K562 (cell line): Measurements from ENCODE around the gene SLC8A1. TPM values are rescaled to one million over a fixed set of nuclear protein-coding genes. Genes with fewer than 3 reads are reported as not detected.

Source experiments
- ZBTB40 ChIP-seq, 2 experiments: fragments of 450-650 bp in 1 of 2; sonication (generic) in 1 of 2; formaldehyde crosslinking in 1 of 2; IDR thresholded peaks; 2 replicates each; pipeline versions ENCODE4 v1.7.1 to v1.9.0; 2016 to 2022; ENCODE audit warnings: inconsistent platforms in 1 of 2, mild to moderate bottlenecking in 1 of 2, missing genetic modification reagents in 1 of 2
- polyA plus RNA-seq, 8 experiments: library from polyadenylated mRNA; depleted of rRNA in 4 of 8; stranded (reverse) in 5 of 8; unstranded in 3 of 8; fragments of >200 nt; fragmentation: Nextera tagmentation in 2 of 8; fragmentation: Illumina TruSeq in 1 of 8; extraction: Ambion mirVana in 2 of 8; extraction: Trizol in 1 of 8; gene quantifications; 2 replicates each; pipeline versions ENCODE4 v1.2.1 to v1.2.3, GENCODE V29; 2011 to 2014; ENCODE audit warnings: inconsistent platforms in 1 of 8, missing spikeins in 1 of 8
- total RNA-seq, 7 experiments: library from RNA; depleted of rRNA in 6 of 7; stranded (reverse); fragments of >200 nt in 6 of 7; fragmentation: Illumina TruSeq in 2 of 7; extraction: Trizol in 2 of 7; gene quantifications; 2 replicates each; pipeline versions ENCODE4 v1.2.1 to v1.2.3, GENCODE V29; 2011 to 2021; ENCODE audit warnings: low replicate concordance in 1 of 7

SLC8A1 gene
- total and polyA plus RNA-seq, 9 of the 15 experiments (the other 6 are each of a cell fraction or from before 2014, with no cell fraction given) = not detected

GRCh38 chr2:40113272-40113968 is 338.5 kb downstream of the SLC8A1 start (continued):
- TF ChIP-seq ZBTB40 (IDR thresholded peaks at IDR 0.05) (no peak), ZBTB40 (CRISPR knock-in tag; IDR thresholded peaks at IDR 0.05) (no peak)
- TF ChIP-seq, all 486 proteins: peak for 0
